ENCODE results near the gene SLC8A3.
"Not testable (repeated sequence)": the region's sequence is repeated elsewhere in the genome, so short reads cannot be mapped to it uniquely, and the experiment has no call there.

The SLC8A3 gene

GRCh38 chr14:70231756-70232544 lies 43.2 kb upstream of the SLC8A3 start:
- not testable (repeated sequence) for H3K23ac ChIP-seq (ENCODE audit: low read length); H3K4me3 ChIP-seq (ENCODE audit: low read depth, low read length); H2BK120ac ChIP-seq (ENCODE audit: insufficient read depth, low read length, poor library complexity); H3K9me3 ChIP-seq (ENCODE audit: insufficient read depth, low read depth, low read length); H3K27me3 ChIP-seq (ENCODE audit: insufficient read depth, low read length); H3K9ac ChIP-seq (ENCODE audit: low read length); H3K18ac ChIP-seq (ENCODE audit: low read length); H2AK5ac ChIP-seq (ENCODE audit: low read length); H3K36me3 ChIP-seq (ENCODE audit: control insufficient read depth in 1 of 2, insufficient read depth in 2 of 2, low read length in 2 of 2); H4K12ac ChIP-seq (ENCODE audit: low read depth, low read length); H3K4ac ChIP-seq (ENCODE audit: low read depth, low read length); H3K4me2 ChIP-seq (ENCODE audit: low read length); H3K79me1 ChIP-seq (ENCODE audit: low read length); H4K8ac ChIP-seq (ENCODE audit: low read depth, low read length); H2AFZ ChIP-seq (ENCODE audit: insufficient read depth, low read length, poor library complexity); H3K14ac ChIP-seq (ENCODE audit: low read length); H2BK12ac ChIP-seq (ENCODE audit: low read length); H2BK5ac ChIP-seq (ENCODE audit: low read depth, low read length, poor library complexity); H3K79me2 ChIP-seq (ENCODE audit: control insufficient read depth, insufficient read depth, low read length, poor library complexity); H3K4me1 ChIP-seq (ENCODE audit: control insufficient read depth in 1 of 2, insufficient read depth in 2 of 2, low read length in 2 of 2); H3K27ac ChIP-seq (ENCODE audit: low read depth, low read length); H4K91ac ChIP-seq (ENCODE audit: low read depth, low read length)
- DNase-seq, result peak; percentile 53 to 76
- WGBS (ENCODE audit: extremely low coverage, insufficient coverage, insufficient read length), result no CpG with 5 or more reads among the region's 14 CpGs

GRCh38 chr14:70229877-70230640 lies 41.3 kb upstream of the SLC8A3 start:
- not testable (repeated sequence) for H4K91ac ChIP-seq (ENCODE audit: low read depth, low read length); H3K14ac ChIP-seq (ENCODE audit: low read length); H4K8ac ChIP-seq (ENCODE audit: low read depth, low read length); H3K27me3 ChIP-seq (ENCODE audit: insufficient read depth, low read length); H3K79me1 ChIP-seq (ENCODE audit: low read length); H3K9me3 ChIP-seq (ENCODE audit: insufficient read depth, low read depth, low read length); H2BK5ac ChIP-seq (ENCODE audit: low read depth, low read length, poor library complexity); H3K79me2 ChIP-seq (ENCODE audit: control insufficient read depth, insufficient read depth, low read length, poor library complexity); H3K36me3 ChIP-seq (ENCODE audit: control insufficient read depth in 1 of 2, insufficient read depth in 2 of 2, low read length in 2 of 2); H3K23ac ChIP-seq (ENCODE audit: low read length); H3K4me1 ChIP-seq (ENCODE audit: control insufficient read depth in 1 of 2, insufficient read depth in 2 of 2, low read length in 2 of 2); DNase-seq; H3K4ac ChIP-seq (ENCODE audit: low read depth, low read length); H4K12ac ChIP-seq (ENCODE audit: low read depth, low read length); H2AK5ac ChIP-seq (ENCODE audit: low read length); H3K4me3 ChIP-seq (ENCODE audit: low read depth, low read length); H3K4me2 ChIP-seq (ENCODE audit: low read length); H2AFZ ChIP-seq (ENCODE audit: insufficient read depth, low read length, poor library complexity); H2BK120ac ChIP-seq (ENCODE audit: insufficient read depth, low read length, poor library complexity); H3K27ac ChIP-seq (ENCODE audit: low read depth, low read length); H3K9ac ChIP-seq (ENCODE audit: low read length); H3K18ac ChIP-seq (ENCODE audit: low read length); H2BK12ac ChIP-seq (ENCODE audit: low read length)
- no CpG with 5 or more reads among the region's 9 CpGs for WGBS (ENCODE audit: extremely low coverage, insufficient coverage, insufficient read length)

- H4K12ac ChIP-seq (ENCODE audit: low read depth, low read length), result no peak overlapping the region
- no peaks in the 10 kb centered on the region for H3K27me3 ChIP-seq (ENCODE audit: insufficient read depth, low read length)
- H3K36me3 ChIP-seq (ENCODE audit: control insufficient read depth in 1 of 2, insufficient read depth in 2 of 2, low read length in 2 of 2), result no peaks in the 10 kb centered on the region
- no peak overlapping the region for H3K27ac ChIP-seq (ENCODE audit: low read depth, low read length)
- no peak overlapping the region for H2BK12ac ChIP-seq (ENCODE audit: low read length)
- no peaks in the 10 kb centered on the region for H3K79me1 ChIP-seq (ENCODE audit: low read length)
- no peaks in the 10 kb centered on the region for H3K79me2 ChIP-seq (ENCODE audit: control insufficient read depth, insufficient read depth, low read length, poor library complexity)
- H2AFZ ChIP-seq (ENCODE audit: insufficient read depth, low read length, poor library complexity), result no peak overlapping the region
- DNase-seq, result no peak
- H3K23ac ChIP-seq (ENCODE audit: low read length), result no peak overlapping the region
- no peak overlapping the region for H3K4me2 ChIP-seq (ENCODE audit: low read length)
- WGBS (ENCODE audit: extremely low coverage, insufficient coverage, insufficient read length), result no CpG with 5 or more reads among the region's 3 CpGs
- H3K18ac ChIP-seq (ENCODE audit: low read length), result no peak overlapping the region
- no peak overlapping the region for H3K9ac ChIP-seq (ENCODE audit: low read length)
- no peak overlapping the region for H2BK120ac ChIP-seq (ENCODE audit: insufficient read depth, low read length, poor library complexity)
- H4K8ac ChIP-seq (ENCODE audit: low read depth, low read length), result no peak overlapping the region
- H3K4me3 ChIP-seq (ENCODE audit: low read depth, low read length), result no peak overlapping the region
- H3K9me3 ChIP-seq (ENCODE audit: insufficient read depth, low read depth, low read length), result no peaks in the 10 kb centered on the region
- H3K14ac ChIP-seq (ENCODE audit: low read length), result no peak overlapping the region
- no peak overlapping the region for H2BK5ac ChIP-seq (ENCODE audit: low read depth, low read length, poor library complexity)
- no peaks in the 10 kb centered on the region for H3K4me1 ChIP-seq (ENCODE audit: control insufficient read depth in 1 of 2, insufficient read depth in 2 of 2, low read length in 2 of 2)
- H4K91ac ChIP-seq (ENCODE audit: low read depth, low read length), result no peak overlapping the region
- H3K4ac ChIP-seq (ENCODE audit: low read depth, low read length), result no peak overlapping the region
- no peak overlapping the region for H2AK5ac ChIP-seq (ENCODE audit: low read length)
Measured at GRCh38 chr14:70213721-70214282, 25.1 kb upstream of the SLC8A3 start.

GRCh38 chr14:70212752-70213151 lies 24.0 kb upstream of the SLC8A3 start:
- H3K9ac ChIP-seq (ENCODE audit: low read length), result no peak overlapping the region
- H3K79me2 ChIP-seq (ENCODE audit: control insufficient read depth, insufficient read depth, low read length, poor library complexity), result no peaks in the 10 kb centered on the region
- no peak overlapping the region for H3K4ac ChIP-seq (ENCODE audit: low read depth, low read length)
- H2AFZ ChIP-seq (ENCODE audit: insufficient read depth, low read length, poor library complexity), result no peak overlapping the region
- H3K18ac ChIP-seq (ENCODE audit: low read length), result no peak overlapping the region
- H4K91ac ChIP-seq (ENCODE audit: low read depth, low read length), result no peak overlapping the region
- WGBS (ENCODE audit: extremely low coverage, insufficient coverage, insufficient read length), result no CpG with 5 or more reads among the region's 1 CpG
- no peak for DNase-seq
- H3K27ac ChIP-seq (ENCODE audit: low read depth, low read length), result no peak overlapping the region
- no peaks in the 10 kb centered on the region for H3K9me3 ChIP-seq (ENCODE audit: insufficient read depth, low read depth, low read length)
- no peaks in the 10 kb centered on the region for H3K79me1 ChIP-seq (ENCODE audit: low read length)
- H3K4me3 ChIP-seq (ENCODE audit: low read depth, low read length), result no peak overlapping the region
- H3K36me3 ChIP-seq (ENCODE audit: control insufficient read depth in 1 of 2, insufficient read depth in 2 of 2, low read length in 2 of 2), result no peaks in the 10 kb centered on the region
- no peak overlapping the region for H2BK12ac ChIP-seq (ENCODE audit: low read length)
- H3K4me2 ChIP-seq (ENCODE audit: low read length), result no peak overlapping the region
- no peak overlapping the region for H2BK5ac ChIP-seq (ENCODE audit: low read depth, low read length, poor library complexity)
- H3K23ac ChIP-seq (ENCODE audit: low read length), result no peak overlapping the region
- H2AK5ac ChIP-seq (ENCODE audit: low read length), result no peak overlapping the region
- no peaks in the 10 kb centered on the region for H3K4me1 ChIP-seq (ENCODE audit: control insufficient read depth in 1 of 2, insufficient read depth in 2 of 2, low read length in 2 of 2)
- no peak overlapping the region for H2BK120ac ChIP-seq (ENCODE audit: insufficient read depth, low read length, poor library complexity)
- H4K12ac ChIP-seq (ENCODE audit: low read depth, low read length), result no peak overlapping the region
- no peak overlapping the region for H3K14ac ChIP-seq (ENCODE audit: low read length)
- H3K27me3 ChIP-seq (ENCODE audit: insufficient read depth, low read length), result no peaks in the 10 kb centered on the region
- H4K8ac ChIP-seq (ENCODE audit: low read depth, low read length), result no peak overlapping the region
